ENCODE results near the gene TEX28.
"Not testable (repeated sequence)": the region's sequence is repeated elsewhere in the genome, so short reads cannot be mapped to it uniquely, and the experiment has no call there.

TEX28 gene

DNA sequence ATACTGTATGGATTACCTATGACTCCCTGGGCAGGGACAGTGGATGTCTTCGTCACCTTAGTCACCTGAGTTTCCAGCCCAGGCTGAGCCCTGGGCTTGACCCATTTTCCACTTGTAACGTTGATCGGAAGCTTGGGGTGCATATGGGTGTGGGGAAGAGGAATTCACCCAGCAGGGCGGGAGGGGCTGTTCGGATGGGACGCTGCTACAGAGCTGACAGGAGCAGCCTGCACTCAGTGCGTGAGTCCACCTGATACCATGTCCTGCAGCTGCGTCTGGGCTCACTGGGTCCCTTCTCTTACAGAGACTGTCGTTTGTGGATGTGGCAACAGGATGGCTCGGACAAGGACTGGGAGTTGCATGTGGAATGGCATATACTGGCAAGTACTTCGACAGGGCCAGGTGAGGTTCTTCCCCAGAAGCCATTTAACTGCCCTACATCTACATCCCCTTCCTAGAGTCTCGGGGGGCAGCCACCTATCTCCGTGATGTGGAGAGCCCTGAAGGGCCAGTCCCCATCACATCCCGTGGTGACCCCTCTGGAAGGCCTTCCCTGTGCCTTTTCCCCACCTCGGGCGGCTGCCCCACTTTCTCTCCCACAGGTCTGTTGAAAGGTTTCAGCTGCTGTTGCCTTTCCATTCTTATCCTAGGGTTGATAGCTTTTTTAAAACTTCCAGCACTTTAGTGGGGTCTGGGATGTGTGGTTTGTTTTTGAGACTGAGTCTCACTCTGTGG lies 14.3 kb upstream of the TEX28 start:
- DNase-seq = no peak

DNA sequence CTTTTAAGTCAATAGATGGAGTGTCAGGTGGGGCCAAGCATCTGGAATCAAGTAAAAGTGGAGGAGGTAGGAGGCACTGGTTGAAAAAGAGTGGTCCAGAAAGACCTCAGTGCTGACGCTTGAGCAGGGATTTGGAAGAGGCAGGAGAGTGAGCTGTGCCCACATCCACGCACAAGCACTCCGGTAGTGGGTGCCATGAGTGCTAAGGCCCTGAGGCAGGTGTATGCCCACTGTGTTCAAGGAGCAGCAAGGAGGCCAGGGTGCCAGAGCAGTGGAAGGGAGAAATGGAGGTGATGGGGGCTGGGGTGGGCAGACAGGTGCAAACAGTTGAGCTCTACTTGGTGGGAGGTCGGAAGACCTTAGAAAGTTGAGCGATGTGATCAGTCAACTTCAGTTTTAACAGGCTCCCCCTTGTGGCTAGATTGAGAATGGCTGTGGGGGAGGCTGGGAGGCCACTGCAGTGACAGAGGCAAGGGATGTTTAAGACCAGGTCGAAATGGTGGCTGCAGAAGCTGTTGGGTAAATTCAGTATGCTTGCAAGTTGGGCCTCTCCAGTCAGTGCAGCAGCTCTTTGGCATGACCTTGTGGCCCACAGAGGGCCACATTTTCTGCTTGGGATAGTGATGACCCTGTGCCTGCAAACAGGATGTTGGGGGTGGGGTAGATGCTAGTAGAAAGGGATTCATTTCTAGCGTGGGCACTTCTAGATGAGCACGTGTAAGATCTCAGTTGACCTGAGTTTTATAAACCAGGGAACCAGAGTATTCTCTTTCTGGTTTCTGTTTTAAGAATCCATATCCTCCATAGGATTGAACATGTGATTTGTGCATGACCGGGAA lies 13.4 kb upstream of the TEX28 start:
- DNase-seq = peak; percentile 11

DNA sequence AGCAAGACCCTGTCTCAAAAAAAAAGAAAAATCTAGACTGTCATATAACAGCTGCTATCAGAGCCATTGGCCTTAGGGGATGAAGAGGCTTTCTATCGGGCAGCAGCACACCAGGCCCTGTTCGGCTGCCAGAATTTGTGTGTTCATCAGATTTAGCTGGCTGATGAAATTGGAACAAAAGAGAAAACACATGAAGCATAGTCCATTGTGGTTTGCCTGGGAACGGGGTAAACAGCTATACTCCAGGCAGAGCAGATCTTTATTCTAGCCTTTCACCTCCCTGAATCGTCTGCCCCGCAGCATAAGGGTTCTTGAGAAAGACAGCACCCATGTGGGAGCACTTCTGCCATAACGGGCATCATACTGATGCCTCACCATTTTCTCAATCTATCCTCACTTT lies 12.3 kb upstream of the TEX28 start:
- no peak for DNase-seq

DNA sequence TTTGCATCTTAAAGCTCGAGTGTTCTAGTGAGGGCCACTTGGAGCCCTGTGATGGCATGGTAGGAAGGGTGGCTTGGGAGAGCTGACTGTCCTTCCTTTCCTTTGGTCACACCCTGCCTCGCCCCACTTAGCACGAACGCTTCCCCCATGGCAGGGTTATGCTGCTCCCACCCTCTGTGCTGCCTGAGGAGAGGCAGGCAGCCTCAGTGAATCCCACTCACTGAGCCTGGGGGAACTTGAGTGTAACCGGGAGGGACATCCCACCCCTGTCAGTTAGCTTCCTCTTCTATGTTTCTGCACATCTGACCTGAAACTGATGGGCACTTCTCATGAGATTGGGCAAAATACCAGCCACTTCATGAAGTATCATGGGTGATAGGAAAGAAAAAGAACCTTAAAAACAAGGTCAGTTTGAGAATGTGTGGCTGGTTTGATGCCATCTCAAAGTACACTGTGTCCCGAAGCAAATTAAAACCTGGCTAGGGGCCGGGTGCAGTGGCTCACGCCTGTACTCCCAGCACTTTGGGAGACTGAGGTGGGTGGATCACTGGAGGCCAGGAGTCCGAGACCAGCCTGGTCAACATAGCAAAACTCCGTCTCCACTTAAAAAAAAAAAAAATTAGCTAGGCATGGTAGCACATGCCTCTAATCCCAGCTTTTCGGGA lies 10.7 kb upstream of the TEX28 start:
- no peak for DNase-seq

DNA sequence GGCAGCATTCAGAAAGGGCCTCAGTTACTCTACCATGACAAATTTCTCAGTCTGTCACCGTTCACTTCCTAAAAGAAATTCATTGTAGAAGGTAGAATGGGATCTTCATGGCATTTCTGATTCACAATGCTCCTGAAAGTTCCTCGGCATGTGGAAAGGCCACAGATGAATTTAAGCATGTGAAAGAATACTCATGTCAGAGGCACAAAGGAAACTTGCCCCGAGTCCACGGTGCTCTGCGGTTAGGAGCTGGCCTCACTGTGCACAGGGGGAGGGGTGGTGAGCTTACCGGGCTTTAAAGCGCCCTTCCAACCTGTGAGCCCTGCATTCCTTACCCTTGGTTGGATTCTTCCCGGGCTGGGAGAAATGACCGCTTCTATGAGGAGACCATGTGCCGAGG lies 9.9 kb upstream of the TEX28 start:
- DNase-seq = no peak

DNA sequence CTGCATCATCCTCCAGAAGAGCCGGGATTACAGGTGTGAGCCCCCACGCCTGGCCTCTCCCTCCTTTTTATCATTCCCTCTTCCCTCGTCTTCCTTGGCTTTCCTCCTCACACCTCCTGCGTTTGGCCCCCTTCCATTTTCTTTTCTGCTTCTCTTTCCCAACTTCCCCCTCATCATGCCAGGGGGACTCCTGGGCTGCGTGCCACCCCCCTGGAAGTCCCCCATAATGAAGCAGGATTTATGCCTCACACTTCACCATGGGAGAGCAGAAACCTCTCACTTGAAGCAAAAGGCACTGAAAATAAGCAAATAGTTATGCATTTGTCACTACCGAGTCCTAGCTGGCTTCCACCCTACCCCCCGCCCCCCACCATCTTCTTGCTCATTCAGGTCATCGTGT lies 8.6 kb upstream of the TEX28 start:
- DNase-seq = no peak

DNA sequence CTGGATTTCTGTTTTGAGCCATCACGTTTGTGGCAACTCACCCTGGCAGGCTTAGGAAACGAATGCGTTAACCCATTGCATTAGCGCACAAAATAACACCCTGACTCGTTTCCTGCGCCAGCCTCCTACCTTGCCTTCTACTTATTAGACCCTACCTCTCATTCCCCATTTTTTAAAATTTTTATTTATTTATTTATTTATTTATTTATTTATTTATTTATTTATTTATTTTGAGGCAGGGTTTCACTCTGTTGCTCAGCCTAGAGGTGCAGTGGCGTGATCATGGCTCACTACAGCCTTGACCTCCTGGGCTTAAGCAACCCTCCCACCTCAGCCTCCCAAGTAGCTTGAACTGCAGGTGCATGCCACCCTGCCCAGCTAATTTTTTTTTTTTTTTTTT lies 8.1 kb upstream of the TEX28 start:
- not testable (repeated sequence) for DNase-seq

DNA sequence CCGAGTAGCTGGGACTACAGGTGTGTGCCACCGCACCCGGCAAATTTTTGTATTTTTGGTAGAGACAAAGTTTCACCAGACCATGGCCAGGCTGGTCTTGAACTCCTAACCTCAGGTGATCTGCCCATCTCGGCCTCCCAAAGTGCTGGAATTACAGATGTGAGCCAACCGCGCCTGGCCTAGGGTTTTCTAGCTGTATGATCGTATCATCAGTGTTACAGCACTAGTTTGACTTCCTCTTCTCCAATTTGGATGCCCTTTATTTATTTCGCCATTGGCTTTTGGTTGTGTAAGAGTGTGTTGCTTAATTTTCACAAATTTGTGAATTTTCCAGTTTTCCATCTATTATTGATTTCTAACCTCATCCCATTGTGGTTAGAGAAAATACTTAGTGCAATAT lies 5.9 kb upstream of the TEX28 start:
- no peak for DNase-seq

DNA sequence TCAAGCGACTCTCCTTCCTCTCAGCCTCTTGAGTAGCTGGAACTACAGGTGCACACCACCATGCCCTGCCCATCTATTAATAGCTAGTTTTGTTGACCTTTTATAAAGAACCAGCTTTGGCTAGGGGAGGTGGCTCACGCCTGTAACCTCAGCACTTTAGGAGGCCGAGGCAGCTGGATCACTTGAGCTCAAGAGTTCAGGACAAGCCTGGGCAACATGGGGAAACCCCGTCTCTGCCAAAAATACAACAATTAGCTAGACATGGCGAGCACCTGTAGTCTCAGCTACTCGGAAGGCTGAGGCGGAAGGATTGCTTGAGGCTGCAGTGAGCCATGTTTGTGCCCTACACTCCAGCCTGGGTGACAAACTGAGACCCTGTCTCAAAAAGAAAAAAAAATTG lies 3.4 kb upstream of the TEX28 start:
- DNase-seq = no peak

DNA sequence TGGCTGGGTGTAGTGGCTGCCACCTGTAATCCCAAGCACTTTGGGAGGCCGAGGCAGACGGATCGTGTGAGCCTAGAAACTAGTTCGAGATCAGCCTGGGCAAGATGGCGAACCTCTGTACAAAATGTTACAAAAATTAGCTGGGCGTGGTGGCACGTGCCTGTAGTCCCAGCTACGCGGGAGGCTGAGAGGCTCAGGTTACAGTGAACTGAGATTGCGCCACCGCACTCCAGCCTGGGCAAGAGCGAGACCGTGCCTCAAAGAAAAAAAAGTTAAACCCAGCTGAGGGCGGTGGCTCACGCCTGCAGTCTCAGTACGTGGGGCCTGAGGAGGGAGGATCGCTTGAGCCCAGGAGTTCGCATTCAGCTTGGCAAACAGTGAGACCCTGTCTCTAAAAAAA lies 1.8 kb upstream of the TEX28 start:
- DNase-seq = no peak

DNA sequence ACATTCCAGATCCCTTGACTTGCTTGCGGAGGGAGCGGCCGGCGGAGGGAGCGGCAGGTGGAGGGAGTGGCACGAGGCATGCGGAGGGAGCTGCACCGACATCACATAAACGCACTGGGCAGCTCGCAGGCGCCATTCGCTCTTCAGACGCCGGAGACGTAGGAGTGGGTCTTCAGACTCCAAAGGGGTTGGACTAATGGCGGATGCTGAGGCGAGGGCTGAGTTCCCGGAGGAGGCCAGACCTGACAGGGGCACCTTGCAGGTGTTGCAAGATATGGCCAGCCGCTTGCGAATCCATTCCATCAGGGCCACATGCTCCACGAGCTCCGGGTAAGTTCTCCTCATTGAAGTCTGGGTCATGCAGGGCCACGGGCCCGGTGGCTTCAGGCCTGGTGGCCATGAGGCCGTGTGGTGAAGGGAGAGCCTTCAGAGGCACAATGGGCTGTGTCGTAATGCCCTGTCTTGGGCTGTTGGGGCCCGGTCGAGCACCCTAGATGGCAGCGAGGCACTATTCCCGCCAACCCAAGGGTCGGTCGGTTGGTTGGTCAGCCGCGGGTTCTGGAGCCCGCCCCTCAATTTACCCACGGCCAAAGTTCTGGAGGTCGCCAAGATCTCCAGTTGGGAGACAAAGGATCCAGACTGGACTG lies 863 bp upstream of the TEX28 start, which contains the start of gene TKTL1:
TKTL1 (plus strand) TSS at position 132 of the 647 bp plus-strand sequence; CDS start at position 197, 65 bp downstream.
- DNase-seq = no peak

DNA sequence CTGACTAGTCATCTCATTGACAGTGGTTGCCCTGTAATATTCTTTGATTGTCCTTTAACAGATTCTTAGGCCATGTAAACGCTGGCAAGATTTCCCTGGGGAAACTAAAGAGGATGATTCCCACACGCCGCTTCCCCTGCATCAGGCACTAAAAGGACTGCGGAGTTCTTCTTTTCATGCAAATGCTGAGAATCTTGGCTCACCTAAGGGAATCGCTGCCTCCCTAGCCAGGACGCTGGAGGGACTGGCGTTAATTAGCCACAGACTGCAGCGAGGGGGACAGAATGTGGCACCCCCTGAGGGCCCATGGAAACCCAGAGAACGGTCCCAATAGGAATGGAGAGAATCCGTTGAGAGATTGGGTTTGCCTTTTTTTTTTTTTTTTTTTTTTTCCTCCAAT lies 8.5 kb downstream of the TEX28 start:
- not testable (repeated sequence) for DNase-seq

DNA sequence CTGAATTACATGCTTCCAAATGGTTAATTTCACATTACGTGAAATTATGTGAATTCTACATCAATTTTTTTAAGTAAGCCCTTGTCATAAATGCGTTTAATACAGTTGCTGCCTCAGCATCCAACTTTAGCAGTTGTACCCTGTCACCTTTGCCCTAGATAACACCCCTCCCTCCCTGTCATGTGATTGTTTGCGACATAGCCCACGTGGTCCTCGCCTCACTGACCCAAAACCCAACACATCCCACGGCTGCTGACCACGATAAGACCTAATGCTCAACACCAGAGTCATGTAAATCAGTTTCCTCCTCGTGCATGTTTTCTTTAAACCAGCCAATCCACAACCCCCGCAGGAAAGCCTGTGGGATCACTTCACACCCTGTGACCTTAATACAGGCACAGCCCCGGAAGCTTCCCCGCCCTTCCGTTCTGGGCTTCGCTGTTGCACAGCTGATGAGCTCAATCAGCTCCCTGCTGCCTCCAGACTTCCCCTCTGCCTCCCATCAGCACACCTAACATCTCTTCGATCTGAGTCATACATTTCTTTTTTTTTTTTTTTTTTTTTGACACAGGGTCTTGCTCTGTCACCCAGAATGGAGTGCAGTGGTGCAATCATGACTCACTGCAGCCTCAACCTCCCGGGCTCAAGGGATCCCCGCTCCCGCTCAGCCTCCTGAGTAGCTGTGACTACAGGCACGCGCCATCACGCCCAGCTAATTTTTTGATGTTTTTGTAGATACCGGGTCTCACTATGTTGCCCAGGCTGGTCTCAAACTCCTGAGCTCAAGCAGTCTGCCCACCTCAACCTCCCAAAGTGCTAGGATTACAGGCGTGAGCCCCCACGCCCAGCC lies 10.2 kb downstream of the TEX28 start:
- not testable (repeated sequence) for DNase-seq

DNA sequence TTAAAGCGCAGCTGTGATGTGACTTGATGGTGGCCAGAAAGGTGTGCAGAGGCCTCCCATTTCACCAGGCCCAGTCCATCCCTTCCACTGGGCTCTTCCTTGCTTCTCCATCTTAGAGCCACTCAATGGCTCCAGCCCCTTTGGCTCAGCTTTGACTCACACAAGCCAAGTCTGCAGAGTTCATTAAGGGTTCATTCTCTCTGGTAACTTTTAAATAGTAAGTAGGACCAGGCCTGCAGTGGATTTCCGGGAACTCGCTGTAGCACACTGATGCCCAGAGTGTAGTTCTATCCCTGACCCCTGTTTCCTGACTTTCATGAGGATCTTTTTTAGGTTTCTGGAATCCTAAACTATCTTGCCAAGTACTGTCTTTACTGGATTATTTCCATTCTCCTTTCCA lies 25.7 kb downstream of the TEX28 start:
- DNase-seq = not testable (repeated sequence)

DNA sequence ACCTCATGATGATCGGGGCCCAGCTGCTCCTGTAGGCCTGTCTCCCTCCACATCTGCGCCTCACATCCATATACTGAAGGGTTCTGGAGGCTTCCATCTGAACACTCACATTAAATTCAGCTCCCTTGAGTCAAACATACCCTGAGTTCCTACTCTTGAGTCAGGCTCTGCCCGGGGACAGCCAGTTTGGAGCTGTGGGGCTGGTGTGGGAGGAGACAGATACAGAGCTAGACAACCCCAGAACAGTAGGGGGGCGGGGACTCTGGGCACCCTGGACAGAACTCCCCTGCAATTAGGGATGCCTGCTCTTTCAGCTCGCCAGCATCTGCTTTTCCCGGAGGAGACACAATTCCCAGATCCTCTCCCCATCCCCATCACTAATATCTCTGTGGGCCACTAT lies 31.9 kb downstream of the TEX28 start:
- not testable (repeated sequence) for DNase-seq

DNA sequence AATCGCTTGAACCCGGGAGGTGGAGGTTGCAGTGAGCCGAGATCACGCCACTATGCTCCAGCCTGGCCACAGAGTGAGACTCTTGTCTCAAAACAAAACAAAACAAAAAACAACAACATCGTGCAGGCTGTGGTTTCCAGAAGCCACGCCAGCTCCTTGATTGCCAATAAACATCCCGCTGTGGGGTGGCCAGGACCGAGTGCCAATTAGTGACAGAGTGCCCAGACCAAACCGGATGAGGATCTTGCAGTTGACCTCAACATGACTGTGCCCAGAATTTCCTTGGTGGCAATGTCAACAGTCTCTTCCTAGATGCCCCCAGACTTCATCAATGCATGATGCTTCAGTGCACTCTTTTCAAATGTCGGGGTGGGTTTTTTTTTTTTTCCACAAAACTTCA lies 36.2 kb downstream of the TEX28 start:
- DNase-seq = not testable (repeated sequence)

DNA sequence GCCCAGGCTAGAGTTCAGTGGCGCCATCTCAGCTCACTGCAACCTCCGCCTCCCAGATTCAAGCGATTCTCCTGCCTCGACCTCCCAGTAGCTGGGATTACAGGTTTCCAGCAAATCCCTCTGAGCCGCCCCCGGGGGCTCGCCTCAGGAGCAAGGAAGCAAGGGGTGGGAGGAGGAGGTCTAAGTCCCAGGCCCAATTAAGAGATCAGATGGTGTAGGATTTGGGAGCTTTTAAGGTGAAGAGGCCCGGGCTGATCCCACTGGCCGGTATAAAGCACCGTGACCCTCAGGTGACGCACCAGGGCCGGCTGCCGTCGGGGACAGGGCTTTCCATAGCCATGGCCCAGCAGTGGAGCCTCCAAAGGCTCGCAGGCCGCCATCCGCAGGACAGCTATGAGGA lies 37.6 kb downstream of the TEX28 start, which contains the start of gene OPN1MW3:
OPN1MW3 (plus strand) TSS at position 301 of the 400 bp plus-strand sequence; CDS start at position 339, 38 bp downstream.
- not testable (repeated sequence) for DNase-seq

DNA sequence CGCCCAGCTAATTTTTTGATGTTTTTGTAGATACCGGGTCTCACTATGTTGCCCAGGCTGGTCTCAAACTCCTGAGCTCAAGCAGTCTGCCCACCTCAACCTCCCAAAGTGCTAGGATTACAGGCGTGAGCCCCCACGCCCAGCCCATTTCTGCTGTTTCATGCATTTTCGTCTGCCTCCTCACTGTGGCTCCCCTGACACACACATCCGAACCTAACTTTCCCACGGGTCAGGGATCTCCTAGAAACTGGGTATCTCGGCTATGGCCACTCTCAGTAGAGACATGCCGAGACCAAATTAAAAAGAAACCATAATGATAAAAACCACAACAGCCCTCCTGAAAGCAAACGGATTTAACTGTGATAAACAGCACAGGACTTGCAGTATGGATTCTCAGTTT lies 46.8 kb downstream of the TEX28 start:
- DNase-seq = not testable (repeated sequence)

DNA sequence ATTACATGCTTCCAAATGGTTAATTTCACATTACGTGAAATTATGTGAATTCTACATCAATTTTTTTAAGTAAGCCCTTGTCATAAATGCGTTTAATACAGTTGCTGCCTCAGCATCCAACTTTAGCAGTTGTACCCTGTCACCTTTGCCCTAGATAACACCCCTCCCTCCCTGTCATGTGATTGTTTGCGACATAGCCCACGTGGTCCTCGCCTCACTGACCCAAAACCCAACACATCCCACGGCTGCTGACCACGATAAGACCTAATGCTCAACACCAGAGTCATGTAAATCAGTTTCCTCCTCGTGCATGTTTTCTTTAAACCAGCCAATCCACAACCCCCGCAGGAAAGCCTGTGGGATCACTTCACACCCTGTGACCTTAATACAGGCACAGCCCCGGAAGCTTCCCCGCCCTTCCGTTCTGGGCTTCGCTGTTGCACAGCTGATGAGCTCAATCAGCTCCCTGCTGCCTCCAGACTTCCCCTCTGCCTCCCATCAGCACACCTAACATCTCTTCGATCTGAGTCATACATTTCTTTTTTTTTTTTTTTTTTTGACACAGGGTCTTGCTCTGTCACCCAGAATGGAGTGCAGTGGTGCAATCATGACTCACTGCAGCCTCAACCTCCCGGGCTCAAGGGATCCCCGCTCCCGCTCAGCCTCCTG lies 47.4 kb downstream of the TEX28 start:
- not testable (repeated sequence) for DNase-seq

DNA sequence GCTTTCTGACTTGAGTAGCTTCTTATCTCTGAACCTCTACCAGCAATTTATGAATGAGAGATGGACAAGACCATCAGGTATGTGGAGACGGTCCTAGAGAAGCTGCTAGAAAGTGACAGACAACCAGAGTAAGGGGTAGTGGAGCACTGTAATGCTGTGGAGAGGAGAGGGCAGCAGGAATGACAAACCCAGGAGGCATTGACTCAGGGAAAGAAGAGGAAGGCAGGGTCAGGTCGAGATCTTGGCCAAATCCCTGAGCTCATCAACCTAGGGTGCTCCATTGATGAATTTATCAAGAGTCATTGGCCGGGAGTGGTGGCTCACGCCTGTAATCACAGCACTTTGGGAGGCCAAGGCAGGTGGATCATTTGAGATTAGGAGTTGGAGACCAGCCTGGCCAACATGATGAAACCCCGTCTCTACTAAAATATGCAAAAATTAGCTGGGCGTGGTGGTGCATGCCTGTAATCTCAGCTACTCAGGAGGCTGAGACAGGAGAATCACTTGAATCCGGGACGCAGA lies 54.9 kb downstream of the TEX28 start:
- DNase-seq = not testable (repeated sequence)

DNA sequence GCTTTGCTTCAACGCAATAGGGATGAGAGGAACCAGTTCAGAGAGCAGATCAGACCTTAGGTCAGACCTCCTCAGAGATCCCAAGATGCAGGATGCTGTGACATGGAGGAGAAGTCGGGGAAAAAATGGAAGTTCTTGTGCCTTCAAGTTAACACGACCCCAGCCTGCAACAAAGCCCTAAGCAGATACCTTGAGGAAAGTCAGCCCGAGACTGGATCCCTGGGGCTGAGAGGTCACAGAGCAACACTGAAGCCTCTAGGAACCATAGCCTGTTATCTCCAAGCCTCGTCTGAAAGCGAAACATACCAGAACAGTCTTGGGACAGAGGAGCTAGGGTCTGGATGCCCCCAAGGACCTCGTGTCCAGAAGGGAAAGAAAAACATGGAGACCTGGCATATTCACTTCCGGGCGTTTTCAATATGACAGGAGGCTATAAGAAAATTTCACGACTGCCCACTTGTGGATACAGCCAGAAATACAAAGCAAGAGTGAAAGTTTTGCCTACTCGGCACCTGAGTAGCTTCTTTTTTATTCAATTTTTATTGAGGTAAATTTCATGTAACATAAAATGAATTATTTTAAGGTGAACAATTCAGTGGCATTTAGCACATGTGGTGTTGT lies 55.9 kb downstream of the TEX28 start:
- DNase-seq = not testable (repeated sequence)
